HepG2 (cell line): ENCODE measurements around the gene CFAP90. TPM values are rescaled to one million over a fixed set of nuclear protein-coding genes. Genes with fewer than 3 reads are reported as not detected.

ENCODE experiments used
- ATAC-seq: fragments of 200-7000 bp; cut with Tn5 transposase; 3 replicates; pipeline ENCODE4 v1.9.1; 2020; ENCODE audit warnings: mild to moderate bottlenecking, moderate library complexity
- BruUV-seq: library from RNA; stranded (reverse); fragments of 400-500 nt; replicated peaks from 2 replicates; lab custom pipeline; 2021; lab: Mats Ljungman, UMichigan
- CTCF ChIA-PET: fragments of 300-600 bp; formaldehyde crosslinking; extraction: SDS; loops from one replicate; lab custom pipeline; 2021; ENCODE audit warnings: low total read pairs, inconsistent platforms, low intra/inter-chr PET ratio; lab: Yijun Ruan, JAX
- POLR2A ChIA-PET: fragments of 350-600 bp; sonication (Branson Sonifier 250); formaldehyde crosslinking; loops from one replicate; lab custom pipeline; 2020; ENCODE audit warnings: antibody characterized with exemption, inconsistent platforms; lab: Yijun Ruan, JAX
- DNase-seq: peaks from one replicate; pipeline ENCODE4 v3.0.0-alpha.2; 2015; ENCODE audit warnings: low spot score
- FAIRE-seq: peaks from 3 replicates; lab custom pipeline; 2011; peaks lifted over from hg19 to GRCh38; lab: Jason Lieb, UNC
- H2AFZ ChIP-seq: one replicate; pipeline ENCODE4 v1.6.1; 2011; ENCODE audit warnings: low read length, inconsistent platforms
- H3K27ac ChIP-seq: fragments of 300-600 bp; 3 replicates; pipeline ENCODE4 v1.8.0; 2011; ENCODE audit warnings: mixed run types, mild to moderate bottlenecking, mixed read lengths, low read length, inconsistent platforms; ENCODE audit not compliant: insufficient read depth; ENCODE audit errors: extremely low read length
- H3K27me3 ChIP-seq, 2 experiments: fragments of 200-600 bp in 1 of 2; 2 replicates in 1 of 2; 3 replicates in 1 of 2; pipeline versions ENCODE4 v1.6.0 to v1.8.0; 2011; ENCODE audit warnings: low read length in 2 of 2, mild to moderate bottlenecking in 2 of 2, moderate library complexity in 2 of 2, inconsistent platforms in 1 of 2; ENCODE audit not compliant: insufficient read depth in 2 of 2, control insufficient read depth in 1 of 2
- H3K36me3 ChIP-seq, 2 experiments: fragments of 200-600 bp in 1 of 2; replicated peaks in 1 of 2; 2 replicates in 1 of 2; 3 replicates in 1 of 2; pipeline versions ENCODE4 v1.5.1 to v1.8.0; 2011; ENCODE audit warnings: low read length in 2 of 2, inconsistent platforms in 1 of 2; ENCODE audit not compliant: insufficient read depth in 2 of 2, control insufficient read depth in 1 of 2
- H3K4me1 ChIP-seq: 2 replicates; pipeline ENCODE4 v1.5.1; 2012; ENCODE audit warnings: low read length, inconsistent platforms; ENCODE audit not compliant: insufficient read depth
- H3K4me2 ChIP-seq: 2 replicates; pipeline ENCODE4 v1.6.0; 2011; ENCODE audit warnings: low read depth, low read length, inconsistent platforms
- H3K4me3 ChIP-seq, 3 experiments: fragments of 200-600 bp in 1 of 3; sonication (generic), shearing (Covaris generic) in 1 of 3; replicated peaks in 1 of 3; 2 replicates each; pipeline ENCODE4 v1.5.1; 2011 to 2016; ENCODE audit warnings: low read length in 3 of 3, inconsistent platforms in 2 of 3, low read depth in 2 of 3, mild to moderate bottlenecking in 2 of 3, control low read depth in 1 of 3, mixed read lengths in 1 of 3; ENCODE audit not compliant: insufficient read depth in 1 of 3
- H3K79me2 ChIP-seq: one replicate; pipeline ENCODE4 v1.6.1; 2011; ENCODE audit warnings: low read length, inconsistent platforms; ENCODE audit not compliant: insufficient read depth
- H3K9ac ChIP-seq: 2 replicates; pipeline ENCODE4 v1.6.0; 2011; ENCODE audit warnings: mild to moderate bottlenecking, low read depth, low read length, inconsistent platforms; ENCODE audit not compliant: insufficient read depth
- H3K9me3 ChIP-seq: 2 replicates; pipeline ENCODE4 v1.5.1; 2012; ENCODE audit warnings: mild to moderate bottlenecking, low read length
- H4K20me1 ChIP-seq: 2 replicates; pipeline ENCODE4 v1.6.0; 2011; ENCODE audit warnings: inconsistent platforms, mild to moderate bottlenecking, low read length, moderate library complexity; ENCODE audit not compliant: insufficient read depth
- HMGXB3 ChIP-seq: sonication (generic); formaldehyde crosslinking; IDR thresholded peaks from 2 replicates; pipeline ENCODE4 v1.4.0; 2020; ENCODE audit warnings: missing genetic modification reagents, borderline replicate concordance
- NCOR1 ChIP-seq: fragments of 200-600 bp; sonication (generic); IDR thresholded peaks from 2 replicates; pipeline ENCODE4 v1.7.0; 2017; ENCODE audit warnings: antibody characterized with exemption, low read length, borderline replicate concordance
- PRMT3 ChIP-seq: sonication (generic); formaldehyde crosslinking; IDR thresholded peaks from 2 replicates; pipeline ENCODE4 v1.8.1; 2022; ENCODE audit warnings: low read depth, mild to moderate bottlenecking, moderate library complexity, missing genetic modification reagents, borderline replicate concordance
- RAD21 ChIP-seq: fragments of 450-650 bp; formaldehyde crosslinking; IDR thresholded peaks from 2 replicates; pipeline ENCODE4 v1.5.0; 2020; ENCODE audit warnings: mild to moderate bottlenecking
- ZNF407 ChIP-seq: sonication (generic); formaldehyde crosslinking; IDR thresholded peaks from one replicate; pipeline ENCODE4 v1.5.1; 2020; ENCODE audit warnings: mild to moderate bottlenecking, missing genetic modification reagents; ENCODE audit errors: not compliant biosample characterization
- WGBS: methylation state at CpG from one replicate; pipeline ENCODE4 v1.1.6; 2017; ENCODE audit warnings: low lambda C conversion rate; 5-methylcytosine and 5-hydroxymethylcytosine counted together
- in situ Hi-C: cut with HindIII; loops from 2 replicates; pipeline ENCODE4 v1.10.0; 2017; ENCODE audit warnings: low pct_unique_long_range_greater_than_20kb; ENCODE audit not compliant: extremely low pct_ligation_motif_present
- intact Hi-C: fragments of 100-400 bp; cut with micrococcal nuclease; formaldehyde crosslinking; loops from one replicate; pipeline ENCODE4 v1.10.0; 2022; ENCODE audit not compliant: unreplicated experiment
- polyA plus RNA-seq, 8 experiments: library from polyadenylated mRNA; depleted of rRNA in 3 of 8; stranded (reverse) in 7 of 8; unstranded in 1 of 8; fragments of >200 nt; fragmentation: Illumina TruSeq in 4 of 8; extraction: Trizol in 4 of 8; gene quantifications; 2 replicates each; pipeline versions ENCODE4 v1.2.1 to v1.2.3, GENCODE V29; 2011 to 2016; ENCODE audit warnings: low read depth in 4 of 8, missing spikeins in 1 of 8, mixed read lengths in 1 of 8; ENCODE audit not compliant: insufficient read depth in 1 of 8
- total RNA-seq, 5 experiments: library from RNA; depleted of rRNA; stranded (reverse); fragments of >200 nt; fragmentation: Illumina TruSeq; extraction: Trizol; gene quantifications; 2 replicates each; pipeline ENCODE4 v1.2.3, GENCODE V29; 2016; ENCODE audit warnings: low read depth in 1 of 5
- TF ChIP-seq, protein P1 (sequence below), 2 experiments: sonication (generic) in 1 of 2; formaldehyde crosslinking in 1 of 2; IDR thresholded peaks; 2 replicates each; pipeline versions ENCODE4 v1.4.0 to v1.6.1; 2018 to 2020; ENCODE audit warnings: missing genetic modification reagents in 2 of 2, borderline replicate concordance in 1 of 2, low read depth in 1 of 2, mild to moderate bottlenecking in 1 of 2, missing biosample characterization in 1 of 2

The CFAP90 gene
- total and polyA plus RNA-seq, 2 of the 13 experiments (the other 11 are each of a cell fraction or from before 2014, with no cell fraction given) = 0.11 TPM; not detected in 1

GRCh38 chr5:7869474-7870136, 18.7 kb upstream of the CFAP90 start:
- intact Hi-C loops (loop anchor here (1.0 to 5.0 kb wide), 2 partner anchors 10 to 1237 kb away; partner anchors contain the start of genes NSUN2 and SRD5A1), in situ Hi-C loops (no loop called here)
- POLR2A ChIA-PET = interaction anchor here (0.9 to 2.1 kb wide), 4 partner anchors 9 to 588 kb away, joined by 3 to 18 read pairs (median 10); partner anchors contain the start of gene CFAP90
- H3K27me3 ChIP-seq = no peaks in the 10 kb centered on the region; a peak in 1 of 5 replicates
- FAIRE-seq = no peak
- DNase-seq = no peak
- no peaks in the 10 kb centered on the region for H3K9me3 ChIP-seq
- peak overlapping the region; percentile 92 for H3K9ac ChIP-seq
- peaks cover 15% of the 10 kb centered on the region; the same call in 1 of the 2 replicates for H4K20me1 ChIP-seq
- H3K4me1 ChIP-seq = peaks cover 59% of the 10 kb centered on the region
- H3K4me2 ChIP-seq = peak overlapping the region; percentile 82
- no peak overlapping the region for H2AFZ ChIP-seq
- CTCF ChIA-PET = no interaction called here
- BruUV-seq = no TSS peak
- H3K27ac ChIP-seq = peak overlapping the region; percentile 74
- peak overlapping the region; percentile 84 to 89 (median 87) for H3K4me3 ChIP-seq
- ATAC-seq = peak; percentile 59
- H3K79me2 ChIP-seq = peaks cover 68% of the 10 kb centered on the region
- H3K36me3 ChIP-seq = peaks cover 0 to 34% of the 10 kb centered on the region in 2 experiments; a peak in 2 of 5 replicates
- WGBS = 1% methylated on average over 12 of the region's 41 CpGs
- TF ChIP-seq HMGXB3 (no peak), ZNF407 (CRISPR knock-in tag) (peak; percentile 9), NCOR1 (no peak), RAD21 (CRISPR knock-in tag) (0 out of 2 replicates have a peak, but pooled peaks have one; percentile 18), PRMT3 (CRISPR knock-in tag) (0 out of 2 replicates have a peak, but pooled peaks have one; percentile 25)
- TF ChIP-seq, protein P1, sequence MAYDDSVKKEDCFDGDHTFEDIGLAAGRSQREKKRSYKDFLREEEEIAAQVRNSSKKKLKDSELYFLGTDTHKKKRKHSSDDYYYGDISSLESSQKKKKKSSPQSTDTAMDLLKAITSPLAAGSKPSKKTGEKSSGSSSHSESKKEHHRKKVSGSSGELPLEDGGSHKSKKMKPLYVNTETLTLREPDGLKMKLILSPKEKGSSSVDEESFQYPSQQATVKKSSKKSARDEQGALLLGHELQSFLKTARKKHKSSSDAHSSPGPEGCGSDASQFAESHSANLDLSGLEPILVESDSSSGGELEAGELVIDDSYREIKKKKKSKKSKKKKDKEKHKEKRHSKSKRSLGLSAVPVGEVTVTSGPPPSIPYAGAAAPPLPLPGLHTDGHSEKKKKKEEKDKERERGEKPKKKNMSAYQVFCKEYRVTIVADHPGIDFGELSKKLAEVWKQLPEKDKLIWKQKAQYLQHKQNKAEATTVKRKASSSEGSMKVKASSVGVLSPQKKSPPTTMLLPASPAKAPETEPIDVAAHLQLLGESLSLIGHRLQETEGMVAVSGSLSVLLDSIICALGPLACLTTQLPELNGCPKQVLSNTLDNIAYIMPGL (CRISPR knock-in tag; IDR thresholded peaks at IDR 0.05; ENCODE audit: borderline replicate concordance in 1 of 2, low read depth in 1 of 2) = peak in 1 of 2 experiments; percentile 18; a peak in 1 of 4 replicates
